SK-N-SH (cell line): Measurements from ENCODE around the gene MLST8. TPM values are rescaled to one million over a fixed set of nuclear protein-coding genes. Genes with fewer than 3 reads are reported as not detected.

Experiments
- CTCF ChIA-PET: fragments of 300-600, 350-600 bp; formaldehyde crosslinking; extraction: SDS; loops from one replicate; lab custom pipeline; 2021; lab: Yijun Ruan, JAX
- POLR2A ChIA-PET: fragments of 350-600 bp; sonication (Branson Sonifier 250); formaldehyde crosslinking; extraction: SDS; loops from one replicate; lab custom pipeline; 2020; ENCODE audit warnings: antibody characterized with exemption, inconsistent platforms; lab: Yijun Ruan, JAX
- DNase-seq: peaks from one replicate; pipeline ENCODE4 v3.0.0; 2012
- H2AFZ ChIP-seq: fragments of 200-600 bp; sonication (generic); 2 replicates; pipeline ENCODE4 v1.8.1; 2016; ENCODE audit warnings: antibody characterized with exemption, mild to moderate bottlenecking, low read depth
- H3F3A ChIP-seq: fragments of 200-600 bp; sonication (generic); replicated peaks from 2 replicates; pipeline ENCODE3; 2016; ENCODE audit warnings: antibody characterized with exemption, mild to moderate bottlenecking; ENCODE audit not compliant: insufficient read depth
- H3K27ac ChIP-seq, 2 experiments: fragments of 200-500 bp in 1 of 2; fragments of 200-600 bp in 1 of 2; sonication (Bioruptor generic) in 1 of 2; sonication (generic), shearing (Covaris generic) in 1 of 2; 2 replicates each; pipeline versions ENCODE4 v1.5.1 to v1.6.1; 2014 to 2016; ENCODE audit warnings: low read depth in 2 of 2, inconsistent platforms in 1 of 2, low read length in 1 of 2, mild to moderate bottlenecking in 1 of 2, mixed read lengths in 1 of 2
- H3K27me3 ChIP-seq: fragments of 200-600 bp; sonication (generic), shearing (Covaris generic); 2 replicates; pipeline ENCODE4 v1.6.1; 2016; ENCODE audit warnings: mixed run types; ENCODE audit not compliant: insufficient read depth
- H3K36me3 ChIP-seq, 2 experiments: fragments of 200-500 bp in 1 of 2; fragments of 200-600 bp in 1 of 2; sonication (Bioruptor generic) in 1 of 2; sonication (generic) in 1 of 2; replicated peaks in 1 of 2; 2 replicates each; pipeline versions ENCODE3 to v1.5.1; 2014 to 2016; ENCODE audit warnings: low read length in 1 of 2, mild to moderate bottlenecking in 1 of 2; ENCODE audit not compliant: insufficient read depth in 2 of 2, control insufficient read depth in 1 of 2
- H3K4me1 ChIP-seq, 2 experiments: fragments of 200-500 bp in 1 of 2; fragments of 200-600 bp in 1 of 2; sonication (Bioruptor generic) in 1 of 2; sonication (generic), shearing (Covaris generic) in 1 of 2; 2 replicates each; pipeline versions ENCODE4 v1.5.1 to v1.6.1; 2014 to 2016; ENCODE audit warnings: low read depth in 1 of 2, low read length in 1 of 2, mixed run types in 1 of 2; ENCODE audit not compliant: insufficient read depth in 2 of 2, control insufficient read depth in 1 of 2
- H3K4me2 ChIP-seq: fragments of 200-600 bp; sonication (generic), shearing (Covaris generic); 2 replicates; pipeline ENCODE4 v1.6.1; 2017; ENCODE audit warnings: mixed run types
- H3K4me3 ChIP-seq, 2 experiments: fragments of 200-500 bp in 1 of 2; fragments of 200-600 bp in 1 of 2; sonication (Bioruptor generic) in 1 of 2; sonication (generic), shearing (Covaris generic) in 1 of 2; 2 replicates each; pipeline versions ENCODE4 v1.5.1 to v1.8.1; 2014 to 2016; ENCODE audit warnings: low read depth in 2 of 2, inconsistent platforms in 1 of 2, low read length in 1 of 2, mild to moderate bottlenecking in 1 of 2, mixed read lengths in 1 of 2, moderate library complexity in 1 of 2
- H3K79me2 ChIP-seq: fragments of 200-600 bp; sonication (generic); 2 replicates; pipeline ENCODE4 v1.8.1; 2017; ENCODE audit warnings: mild to moderate bottlenecking; ENCODE audit not compliant: insufficient read depth
- H3K9ac ChIP-seq: fragments of 200-600 bp; sonication (generic); 2 replicates; pipeline ENCODE4 v1.6.1; 2017; ENCODE audit warnings: mixed run types
- H3K9me2 ChIP-seq: fragments of 200-600 bp; sonication (generic); 2 replicates; pipeline ENCODE4 v1.6.1; 2017; ENCODE audit warnings: mixed run types
- H3K9me3 ChIP-seq: fragments of 200-600 bp; sonication (generic); 2 replicates; pipeline ENCODE4 v1.6.1; 2017; ENCODE audit warnings: mixed run types, mild to moderate bottlenecking, moderate library complexity
- H4K20me1 ChIP-seq: fragments of 200-600 bp; sonication (generic); 2 replicates; pipeline ENCODE4 v1.6.1; 2017; ENCODE audit warnings: mild to moderate bottlenecking, mixed run types; ENCODE audit not compliant: insufficient read depth
- CHD2 ChIP-seq: fragments of 150-350 bp; IDR thresholded peaks from 2 replicates; pipeline ENCODE4 v1.6.1; 2018; ENCODE audit warnings: low read length; ENCODE audit not compliant: partially characterized antibody
- ELF1 ChIP-seq: IDR thresholded peaks from 2 replicates; pipeline ENCODE4 v1.4.0; 2012
- EP300 ChIP-seq, 2 experiments: IDR thresholded peaks; 2 replicates each; pipeline versions ENCODE4 v1.4.0 to v1.6.1; 2012; ENCODE audit warnings: borderline replicate concordance in 1 of 2, low read depth in 1 of 2, low read length in 1 of 2
- FOXJ3 ChIP-seq: sonication (generic); formaldehyde crosslinking; IDR thresholded peaks from 2 replicates; pipeline ENCODE4 v1.5.1; 2020; ENCODE audit warnings: mild to moderate bottlenecking, missing genetic modification reagents
- IRF3 ChIP-seq: fragments of 150-350 bp; IDR thresholded peaks from 2 replicates; pipeline ENCODE4 v1.6.1; 2016; ENCODE audit warnings: mild to moderate bottlenecking, low read depth, low read length
- MAX ChIP-seq: IDR thresholded peaks from 2 replicates; pipeline ENCODE4 v1.4.0; 2012; ENCODE audit warnings: low read depth
- MEF2A ChIP-seq: IDR thresholded peaks from 2 replicates; pipeline ENCODE4 v1.4.0; 2012; ENCODE audit warnings: low read depth, borderline replicate concordance
- PBX3 ChIP-seq: IDR thresholded peaks from 2 replicates; pipeline ENCODE4; 2012
- REST ChIP-seq: IDR thresholded peaks from 2 replicates; pipeline ENCODE4 v1.6.1; 2012; ENCODE audit warnings: mild to moderate bottlenecking, low read depth, low read length, moderate library complexity
- TCF12 ChIP-seq: IDR thresholded peaks from 2 replicates; pipeline ENCODE4 v1.4.0; 2012
- YY1 ChIP-seq: IDR thresholded peaks from 2 replicates; pipeline ENCODE4 v1.4.0; 2012; ENCODE audit warnings: low read depth, mild to moderate bottlenecking
- WGBS: methylation state at CpG from one replicate; pipeline ENCODE4 v1.1.6; 2017; ENCODE audit warnings: low lambda C conversion rate; 5-methylcytosine and 5-hydroxymethylcytosine counted together
- polyA plus RNA-seq, 3 experiments: library from polyadenylated mRNA; depleted of rRNA; stranded (reverse); fragments of >200 nt; gene quantifications; 2 replicates each; pipeline ENCODE4 v1.2.3, GENCODE V29; 2012

MLST8 gene
- polyA plus RNA-seq, 1 of the 3 experiments (the other 2 are of a cell fraction): 85.4 TPM

- H2AFZ ChIP-seq: no peak overlapping the region
- H3K9me3 ChIP-seq: no peaks in the 10 kb centered on the region
- DNase-seq: no peak
- H3K27ac ChIP-seq: no peak overlapping the region
- H3K4me1 ChIP-seq: peaks cover 0 to 4% of the 10 kb centered on the region in 2 experiments; a peak in 1 of 4 replicates
- H3K9me2 ChIP-seq: no peaks in the 10 kb centered on the region
- H3K9ac ChIP-seq: no peak overlapping the region
- ChIA-PET CTCF (no interaction called here), POLR2A (no interaction called here)
- no peaks in the 10 kb centered on the region for H3K27me3 ChIP-seq
- peaks cover 44% of the 10 kb centered on the region for H3K79me2 ChIP-seq
- peaks cover 0 to 56% of the 10 kb centered on the region in 2 experiments for H3K36me3 ChIP-seq
- no peak overlapping the region for H3K4me2 ChIP-seq
- H3F3A ChIP-seq: no peaks in the 10 kb centered on the region
- H4K20me1 ChIP-seq: peaks cover 30% of the 10 kb centered on the region
- TF ChIP-seq MAX: no peak
- no peak for TF ChIP-seq REST
- TF ChIP-seq IRF3: no peak
- no peak for TF ChIP-seq ELF1
- no peak for TF ChIP-seq EP300 (IDR thresholded peaks at IDR 0.05; ENCODE audit: borderline replicate concordance in 1 of 2, low read depth in 1 of 2, low read length in 1 of 2)
- no peak for TF ChIP-seq CHD2
- no peak overlapping the region for H3K4me3 ChIP-seq
- 94% methylated on average over 4 of the region's 12 CpGs for WGBS
These were observed 23.8 kb downstream of the MLST8 start for GRCh38 chr16:2229091-2229490.

- no peaks in the 10 kb centered on the region for H3F3A ChIP-seq
- DNase-seq: no peak
- peaks cover 0 to 2% of the 10 kb centered on the region in 2 experiments; a peak in 1 of 4 replicates for H3K4me1 ChIP-seq
- 96% methylated on average over 16 of the region's 23 CpGs for WGBS
- no peak overlapping the region for H3K4me3 ChIP-seq
- H3K4me2 ChIP-seq: no peak overlapping the region
- H3K27me3 ChIP-seq: no peaks in the 10 kb centered on the region
- POLR2A ChIA-PET: no interaction called here
- peaks cover 30% of the 10 kb centered on the region for H4K20me1 ChIP-seq
- H3K36me3 ChIP-seq: peaks cover 0 to 61% of the 10 kb centered on the region in 2 experiments
- no peak overlapping the region for H3K27ac ChIP-seq
- CTCF ChIA-PET: interaction anchor here (0.7 to 1.6 kb wide), 2 partner anchors 12 to 439 kb away, joined by 3 to 5 read pairs; no protein-coding TSS in a partner anchor
- H3K9me3 ChIP-seq: no peaks in the 10 kb centered on the region
- H3K79me2 ChIP-seq: peaks cover 38% of the 10 kb centered on the region
- no peak overlapping the region for H3K9ac ChIP-seq
- no peaks in the 10 kb centered on the region for H3K9me2 ChIP-seq
- TF ChIP-seq YY1: no peak
- TF ChIP-seq CHD2: no peak
- no peak for TF ChIP-seq TCF12
- TF ChIP-seq PBX3: no peak
- TF ChIP-seq FOXJ3 (CRISPR knock-in tag): no peak
- TF ChIP-seq MEF2A: no peak
- no peak for TF ChIP-seq IRF3
- H2AFZ ChIP-seq: no peak overlapping the region
These were observed 24.5 kb downstream of the MLST8 start for GRCh38 chr16:2229632-2230250.
